Testis (tissue), 2 donors: ENCODE data around the gene SPAG17.

Experiments
- CTCF ChIP-seq, 3 experiments: fragments of 450-650 bp in 2 of 3; fragments of 200-600 bp in 1 of 3; sonication (generic) in 1 of 3; IDR thresholded peaks; one replicate each; pipeline ENCODE4 v1.5.1; 2016 to 2019; ENCODE audit warnings: antibody characterized with exemption in 3 of 3, mild to moderate bottlenecking in 2 of 3, moderate library complexity in 1 of 3
- POLR2A ChIP-seq: fragments of 450-650 bp; IDR thresholded peaks from one replicate; pipeline ENCODE4 v1.6.1; 2017; ENCODE audit warnings: antibody characterized with exemption, mild to moderate bottlenecking, moderate library complexity

- TF ChIP-seq POLR2A (no peak), CTCF (IDR thresholded peaks at IDR 0.05) (no peak)
Measured at GRCh38 chr1:118032883-118033282, 152.1 kb downstream of the SPAG17 start.
